HG02678 (cell line): ENCODE results near the gene PPIL4.
A peak's percentile ranks its signal among the peaks of the same experiment; 100 is the strongest.

Source experiments
- ATAC-seq: cut with Tn5 transposase; IDR thresholded peaks from one replicate; pipeline ENCODE4 v1.9.1; 2021; ENCODE audit warnings: mild to moderate bottlenecking, moderate library complexity; ENCODE audit not compliant: unreplicated experiment

PPIL4 gene, protein sequence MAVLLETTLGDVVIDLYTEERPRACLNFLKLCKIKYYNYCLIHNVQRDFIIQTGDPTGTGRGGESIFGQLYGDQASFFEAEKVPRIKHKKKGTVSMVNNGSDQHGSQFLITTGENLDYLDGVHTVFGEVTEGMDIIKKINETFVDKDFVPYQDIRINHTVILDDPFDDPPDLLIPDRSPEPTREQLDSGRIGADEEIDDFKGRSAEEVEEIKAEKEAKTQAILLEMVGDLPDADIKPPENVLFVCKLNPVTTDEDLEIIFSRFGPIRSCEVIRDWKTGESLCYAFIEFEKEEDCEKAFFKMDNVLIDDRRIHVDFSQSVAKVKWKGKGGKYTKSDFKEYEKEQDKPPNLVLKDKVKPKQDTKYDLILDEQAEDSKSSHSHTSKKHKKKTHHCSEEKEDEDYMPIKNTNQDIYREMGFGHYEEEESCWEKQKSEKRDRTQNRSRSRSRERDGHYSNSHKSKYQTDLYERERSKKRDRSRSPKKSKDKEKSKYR

DNA sequence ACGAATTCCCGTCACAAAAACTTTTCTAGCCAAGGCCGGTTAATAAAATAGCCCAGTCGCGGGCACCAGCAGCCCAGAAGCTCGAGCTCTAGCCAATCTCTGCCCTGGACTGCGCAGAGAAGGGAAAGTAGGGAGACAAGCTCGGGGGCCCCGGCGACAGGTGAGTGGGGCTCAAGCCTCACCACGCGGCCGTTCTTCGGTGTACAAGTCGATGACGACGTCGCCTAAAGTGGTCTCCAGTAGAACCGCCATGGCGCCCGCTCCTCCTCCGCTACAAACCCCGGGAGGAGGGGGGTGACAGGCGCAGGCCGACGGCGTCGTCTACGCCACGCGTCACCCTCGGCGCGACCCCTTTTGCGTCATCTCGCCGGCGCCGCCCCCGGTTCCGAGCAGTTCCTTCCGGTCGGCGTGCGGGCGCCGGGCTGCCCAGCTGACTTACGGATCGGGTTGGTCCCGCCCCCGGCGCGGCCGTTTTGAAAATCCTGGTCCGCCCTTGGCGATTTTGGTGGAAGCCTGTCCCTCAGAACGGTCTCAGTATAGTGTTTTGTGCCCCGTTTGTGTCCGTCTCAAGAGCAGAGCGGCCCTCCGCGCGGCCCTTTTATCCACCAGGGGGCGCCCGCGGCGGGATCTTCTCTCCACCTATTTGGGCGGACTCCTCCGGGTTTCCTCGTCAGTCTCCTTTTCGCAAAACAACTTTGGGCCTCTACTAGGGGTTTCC lies at the start of gene PPIL4:
Gene PPIL4 (minus strand): TSS at position 290 of the 718 bp plus-strand sequence. CDS start 38 bp downstream, at position 252.
- peak; percentile 93 for ATAC-seq

DNA sequence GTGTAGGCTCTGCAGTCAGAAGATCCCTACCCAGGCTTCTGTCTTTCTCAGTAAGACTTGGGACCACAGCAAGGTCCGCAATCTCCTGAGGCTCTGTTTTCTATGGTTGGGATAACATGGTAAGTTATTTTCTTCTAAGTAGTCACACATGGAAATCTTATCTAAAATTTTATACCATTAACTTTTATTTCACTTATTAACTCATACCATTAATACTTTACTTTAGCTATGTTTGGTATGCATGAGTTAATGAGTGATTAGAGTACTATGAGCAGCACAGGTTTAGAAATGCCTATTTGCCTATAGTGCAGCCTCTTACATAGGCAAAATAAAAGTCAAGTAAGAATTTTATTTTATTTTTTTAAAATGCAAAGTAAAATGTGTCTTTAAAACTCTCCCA lies 47.6 kb upstream of the PPIL4 start:
- no peak for ATAC-seq

DNA sequence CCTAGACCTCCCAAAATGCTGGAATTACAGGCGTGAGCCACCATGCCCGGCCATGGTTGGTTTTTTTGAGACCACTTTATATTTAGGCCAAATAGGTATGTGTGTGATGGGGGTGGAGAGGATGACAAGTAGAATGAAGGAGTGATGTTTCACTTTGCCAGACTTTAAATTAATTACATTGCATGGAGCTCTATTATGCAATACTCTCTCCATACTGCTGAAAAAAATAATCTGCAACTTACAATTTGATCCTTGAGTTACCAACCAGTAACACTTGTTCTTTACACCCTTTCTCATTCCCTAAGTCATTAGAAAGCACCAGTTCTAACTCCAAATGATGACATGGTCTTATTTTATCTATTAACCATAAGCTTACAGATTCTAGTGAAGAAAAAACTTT lies 47.1 kb upstream of the PPIL4 start:
- no peak for ATAC-seq

DNA sequence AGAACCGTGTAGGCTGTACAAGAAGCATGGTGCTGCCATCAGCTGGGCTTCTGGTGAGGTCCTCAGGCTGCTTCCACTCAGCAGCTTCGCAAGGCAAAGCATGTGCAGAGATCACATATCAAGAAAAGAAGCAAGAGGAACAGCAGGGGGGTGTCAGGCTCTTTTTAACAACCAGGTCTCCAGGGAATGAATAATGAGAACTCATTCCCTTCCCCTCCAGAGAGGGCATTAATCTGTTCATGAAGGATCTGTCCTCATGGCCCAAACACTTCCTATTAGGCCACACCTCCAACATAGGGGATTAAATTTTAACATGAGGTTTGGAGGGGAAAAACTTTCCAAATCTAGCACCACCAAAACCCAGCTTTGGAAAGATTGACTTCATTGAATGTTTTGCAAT lies 40.3 kb upstream of the PPIL4 start:
- no peak for ATAC-seq

DNA sequence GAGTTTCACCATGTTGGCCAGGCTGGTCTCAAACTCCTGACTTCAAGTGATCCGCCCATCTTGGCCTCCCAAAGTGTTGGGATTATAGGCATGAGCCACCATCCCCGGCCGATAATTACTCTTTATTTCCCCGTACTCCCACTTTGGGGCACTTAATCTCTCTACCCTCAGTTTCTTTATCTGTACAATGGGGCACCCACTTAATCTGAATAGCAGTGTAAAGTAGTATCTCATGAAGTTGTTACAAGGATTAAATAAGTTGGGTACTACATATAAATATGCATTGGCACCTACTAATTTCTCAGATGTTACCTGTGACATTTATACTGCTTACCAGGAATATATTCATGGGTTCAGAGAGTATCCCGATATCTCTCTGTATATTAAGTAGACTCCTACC lies 35.5 kb upstream of the PPIL4 start:
- ATAC-seq: no peak

DNA sequence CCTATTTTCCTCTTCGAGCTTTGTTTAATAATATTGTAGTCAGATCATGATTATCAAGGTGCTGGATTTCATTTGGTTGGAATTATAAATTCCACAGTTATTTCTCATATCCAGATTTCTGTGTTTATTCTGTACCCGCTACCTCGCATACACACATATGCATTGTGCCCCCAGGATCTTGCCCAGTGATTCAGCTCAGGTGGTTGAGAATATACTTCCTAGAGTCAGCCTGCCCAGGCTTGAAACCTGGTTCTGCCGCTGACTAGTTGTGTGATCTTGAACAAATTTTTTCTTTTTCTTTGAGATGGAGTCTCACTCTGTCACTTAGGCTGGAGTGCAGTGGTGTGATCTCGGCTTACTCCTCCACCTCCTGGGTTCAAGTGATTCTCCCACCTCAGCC lies 35.0 kb upstream of the PPIL4 start:
- ATAC-seq: no peak

DNA sequence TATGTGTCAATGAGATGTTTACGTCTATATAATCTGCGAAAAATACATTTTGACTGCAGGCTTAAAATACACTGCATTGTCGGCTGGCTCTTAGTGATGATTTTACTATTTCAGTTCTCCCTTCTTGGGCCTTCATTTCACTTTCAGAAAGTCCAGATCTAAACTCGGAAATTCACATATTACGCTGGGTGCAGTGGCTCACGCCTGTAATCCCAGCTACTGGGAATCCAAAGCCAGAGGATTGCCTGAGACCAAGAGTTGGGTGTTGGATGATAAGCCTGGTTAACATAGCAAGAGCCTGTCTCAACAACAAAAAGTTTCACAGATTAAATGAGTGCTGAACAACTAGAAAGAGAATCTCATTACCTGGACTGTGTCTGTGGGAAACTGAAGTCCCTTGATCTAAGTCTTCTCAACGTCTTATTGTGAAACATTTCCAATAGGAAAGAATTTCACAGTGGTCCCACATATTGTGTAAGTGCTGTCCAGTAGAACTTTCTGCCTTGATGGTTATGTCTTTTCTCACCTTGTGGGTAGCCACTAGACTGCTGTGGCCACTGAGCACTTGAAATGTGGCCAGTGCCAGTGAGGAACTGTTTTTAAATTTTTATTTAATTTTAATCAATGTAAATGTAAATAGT lies 22.2 kb upstream of the PPIL4 start:
- no peak for ATAC-seq

DNA sequence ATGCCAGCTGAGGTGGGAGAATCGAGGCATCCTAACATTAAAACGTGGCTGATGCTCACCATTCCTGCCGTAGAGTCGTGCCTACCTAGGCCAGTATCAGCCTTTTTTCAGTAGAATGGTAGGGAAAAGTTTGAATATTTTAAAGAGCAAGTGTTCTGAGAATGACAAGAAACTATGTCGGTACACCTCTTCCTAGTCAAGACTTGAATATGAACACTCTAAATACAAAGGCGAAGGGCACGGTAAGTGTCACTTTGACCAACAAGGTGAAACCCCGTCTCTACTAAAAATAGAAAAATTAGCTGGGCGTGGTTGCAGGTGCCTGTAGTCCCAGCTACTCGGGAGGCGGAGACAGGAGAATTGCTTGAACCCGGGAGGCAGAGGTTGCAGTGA lies 21.3 kb upstream of the PPIL4 start:
- no peak for ATAC-seq

DNA sequence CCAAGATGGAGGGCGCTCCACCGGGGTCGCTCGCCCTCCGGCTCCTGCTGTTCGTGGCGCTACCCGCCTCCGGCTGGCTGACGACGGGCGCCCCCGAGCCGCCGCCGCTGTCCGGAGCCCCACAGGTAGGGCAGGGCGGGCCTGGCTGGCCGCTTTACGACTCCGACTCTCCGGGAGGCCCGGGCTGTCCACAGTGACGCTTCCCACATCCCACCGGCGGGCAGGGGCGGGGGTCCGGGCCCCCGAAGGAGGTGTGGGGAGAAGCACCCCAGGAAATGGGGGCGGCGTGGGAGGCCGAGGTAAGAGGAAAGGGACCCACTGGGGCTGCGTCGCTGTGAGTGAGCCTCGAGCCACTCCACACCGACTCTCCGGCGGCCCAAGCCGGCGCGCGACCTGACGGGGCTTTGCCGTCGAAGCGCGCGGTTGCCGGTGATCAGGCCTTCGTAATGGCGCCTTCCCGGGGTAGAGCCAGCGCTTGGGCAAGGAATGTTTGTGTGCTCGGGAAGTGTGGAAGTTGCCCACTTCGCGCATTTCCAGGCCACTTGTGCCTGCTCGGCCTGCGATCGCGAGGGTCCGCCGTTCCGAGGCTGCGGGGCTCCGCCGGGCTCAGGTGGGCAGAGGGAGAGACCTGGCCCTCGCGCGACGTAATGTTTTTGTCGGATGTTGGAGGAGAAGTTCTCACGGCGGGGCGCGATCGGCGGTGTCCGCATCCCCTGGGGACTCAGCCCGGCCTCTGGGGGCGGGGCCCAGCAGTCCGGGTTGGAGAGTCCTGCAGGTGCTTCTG lies 20.8 kb upstream of the PPIL4 start:
- ATAC-seq: peak; percentile 13

DNA sequence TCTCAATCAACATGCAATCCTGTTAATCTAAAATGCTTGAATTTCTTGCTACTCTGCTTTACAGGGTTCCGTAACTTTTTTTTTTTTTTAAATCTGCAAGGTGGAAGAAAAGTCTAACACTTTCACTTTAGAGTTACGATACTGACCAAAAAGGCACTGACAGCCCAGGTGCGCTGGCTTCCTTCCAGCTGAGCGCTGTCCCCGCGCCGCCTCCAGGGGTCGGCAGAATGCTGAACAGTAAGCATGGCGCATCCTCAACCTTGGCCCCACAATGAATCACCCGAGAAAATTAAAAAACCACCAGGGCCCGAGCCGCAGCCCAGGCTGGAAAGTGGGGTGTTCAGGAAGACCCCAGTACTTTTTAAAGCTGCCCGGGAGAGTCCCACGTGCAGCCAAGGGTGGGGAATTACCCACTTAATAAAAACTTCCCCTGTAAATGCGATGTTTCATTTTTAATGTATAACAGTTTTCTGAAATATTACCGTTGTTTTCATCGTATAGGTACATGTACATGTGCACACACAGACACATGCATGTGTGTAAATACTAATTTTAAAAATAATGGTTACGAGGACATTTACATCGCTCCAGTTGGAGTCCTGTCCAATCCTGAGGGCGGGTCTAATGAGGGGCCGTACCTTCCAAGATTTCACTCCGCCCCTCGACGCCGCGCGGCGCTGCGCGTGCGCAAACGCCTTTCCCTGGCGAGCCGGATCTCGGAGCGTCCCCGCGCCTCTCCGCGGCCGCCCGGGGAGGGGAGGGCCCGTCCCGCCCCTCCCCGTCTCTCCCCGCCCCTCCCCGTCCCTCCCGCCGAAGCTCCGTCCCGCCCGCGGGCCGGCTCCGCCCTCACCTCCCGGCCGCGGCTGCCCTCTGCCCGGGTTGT lies 19.9 kb upstream of the PPIL4 start, which contains the start of gene GINM1:
Gene GINM1 (plus strand): TSS at position 849 of the 883 bp plus-strand sequence. CDS start 40 bp downstream, outside the sequence.
- peak; percentile 83 for ATAC-seq

DNA sequence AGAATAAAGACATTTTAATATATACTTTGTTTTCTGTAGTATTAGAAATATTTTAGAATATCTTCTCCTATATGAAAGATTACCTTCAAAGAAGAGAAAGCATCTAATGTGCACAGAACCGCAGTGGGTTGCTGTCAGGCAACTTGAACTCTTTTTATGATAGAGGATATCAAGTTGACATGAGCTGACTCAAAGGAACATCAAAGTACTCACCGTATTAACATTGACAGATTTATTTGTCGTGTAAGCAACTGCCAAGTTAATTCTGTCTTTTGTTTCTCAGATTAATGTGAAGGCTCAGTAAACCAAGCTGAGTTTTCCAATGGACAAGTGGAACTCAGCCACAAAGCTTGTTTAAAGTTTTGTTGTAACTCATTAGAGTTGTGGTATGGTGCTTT lies 18.1 kb upstream of the PPIL4 start:
- no peak for ATAC-seq

DNA sequence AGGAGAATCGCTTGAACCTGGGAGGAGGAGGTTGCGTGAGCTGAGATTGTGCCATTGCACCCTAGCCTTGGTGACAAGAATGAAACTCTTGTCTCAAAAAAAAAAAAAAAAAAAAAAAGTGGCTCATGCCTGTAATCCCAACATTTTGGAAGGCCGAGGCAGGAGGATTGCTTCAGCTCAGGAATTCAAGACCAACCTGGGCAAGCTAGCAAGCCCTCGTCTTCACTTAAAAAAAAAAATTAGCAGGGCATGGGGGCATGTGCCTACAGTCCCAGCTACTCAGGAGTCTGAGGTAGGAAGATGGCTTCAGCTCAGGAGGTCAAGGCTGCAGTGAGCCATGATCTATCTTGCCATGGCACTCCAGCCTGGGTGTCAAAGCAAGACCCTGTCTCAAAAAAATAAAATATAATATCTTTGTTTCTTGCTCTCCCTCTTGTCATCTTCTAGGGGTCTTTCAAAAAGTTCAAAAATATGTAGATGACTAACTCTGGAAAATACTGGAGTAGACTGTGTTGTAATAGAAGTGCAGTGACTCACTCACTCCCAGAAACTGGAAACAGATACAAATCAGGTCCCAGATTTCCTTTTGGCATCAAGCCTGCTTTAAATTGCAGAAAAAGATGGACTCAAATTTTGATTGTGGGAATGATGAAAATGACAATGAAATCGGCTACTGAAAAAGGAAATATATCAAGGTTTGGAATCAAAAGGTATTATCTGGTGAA lies 17.5 kb upstream of the PPIL4 start:
- no peak for ATAC-seq

DNA sequence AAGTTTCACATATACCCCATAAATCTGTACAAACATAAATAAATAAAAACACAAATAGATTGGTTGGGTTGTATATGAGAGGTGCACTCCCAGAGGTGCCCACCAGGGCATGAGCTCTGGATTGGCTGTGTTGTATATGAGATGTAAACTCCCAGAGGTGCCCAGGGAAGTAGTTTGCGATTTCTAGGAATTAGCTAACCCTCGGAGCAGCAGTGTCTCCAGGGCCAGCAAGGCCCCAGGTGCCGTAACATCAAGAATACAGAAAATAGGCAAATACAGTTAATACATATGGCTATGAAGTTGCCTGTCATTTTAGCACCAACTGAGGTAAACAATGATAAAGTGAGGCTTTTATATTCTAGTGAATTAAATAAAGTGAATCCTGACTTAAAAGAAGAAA lies 14.9 kb upstream of the PPIL4 start:
- no peak for ATAC-seq

DNA sequence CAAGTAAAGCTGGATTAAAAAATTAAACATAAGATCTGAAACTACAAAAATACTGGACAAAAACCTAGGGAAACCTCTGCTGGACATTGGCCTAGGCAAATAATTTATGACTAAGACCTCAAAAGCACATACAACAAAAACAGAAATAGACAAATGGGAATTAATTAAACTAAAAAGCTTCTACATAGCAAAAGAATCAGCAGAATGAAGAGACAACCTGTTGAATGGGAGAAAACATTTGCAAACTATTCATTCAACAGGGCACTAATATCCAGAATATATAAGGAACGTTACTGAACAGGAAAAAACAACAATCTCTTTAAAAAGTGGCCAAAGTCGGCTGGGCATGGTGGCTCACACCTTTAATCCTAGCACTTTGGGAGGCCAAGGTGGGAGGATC lies 13.5 kb upstream of the PPIL4 start:
- ATAC-seq: no peak

DNA sequence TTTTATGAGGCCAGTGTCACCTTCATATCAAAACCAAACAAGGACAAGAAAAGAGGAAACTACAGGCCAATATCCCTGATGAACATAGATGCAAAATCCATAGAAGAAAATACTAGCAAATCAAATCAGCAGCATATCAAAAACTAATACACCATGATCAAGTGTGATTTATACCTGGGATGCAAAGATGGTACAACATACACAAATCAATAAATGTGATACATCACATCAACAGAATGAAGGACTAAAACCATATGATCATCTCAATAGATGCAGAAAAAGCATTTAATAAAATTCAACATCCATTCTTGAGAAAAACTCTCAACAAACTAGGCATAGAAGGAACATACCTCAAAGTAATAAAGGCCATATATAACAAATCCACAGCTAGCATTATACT lies 12.2 kb upstream of the PPIL4 start:
- no peak for ATAC-seq

DNA sequence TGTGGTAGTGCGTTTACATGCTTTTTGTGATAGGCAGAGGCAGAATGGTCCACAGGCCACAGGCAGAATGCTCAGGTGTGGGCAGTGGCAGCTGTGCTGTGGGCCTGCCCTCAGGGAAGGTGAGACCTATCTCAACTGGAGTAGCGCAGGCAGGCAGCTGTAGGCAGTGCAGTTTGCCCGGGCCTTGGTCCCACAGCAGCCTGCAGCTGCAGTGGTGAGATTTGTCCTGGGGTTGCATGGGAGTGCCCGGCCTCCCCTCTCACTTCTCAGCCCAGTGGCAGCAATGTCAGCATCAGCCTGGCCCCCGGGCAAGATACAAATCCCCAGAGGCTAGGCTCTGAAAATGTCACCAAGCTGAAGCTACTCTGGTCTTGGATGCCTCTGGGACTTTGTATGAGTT lies 6.1 kb upstream of the PPIL4 start:
- ATAC-seq: no peak

DNA sequence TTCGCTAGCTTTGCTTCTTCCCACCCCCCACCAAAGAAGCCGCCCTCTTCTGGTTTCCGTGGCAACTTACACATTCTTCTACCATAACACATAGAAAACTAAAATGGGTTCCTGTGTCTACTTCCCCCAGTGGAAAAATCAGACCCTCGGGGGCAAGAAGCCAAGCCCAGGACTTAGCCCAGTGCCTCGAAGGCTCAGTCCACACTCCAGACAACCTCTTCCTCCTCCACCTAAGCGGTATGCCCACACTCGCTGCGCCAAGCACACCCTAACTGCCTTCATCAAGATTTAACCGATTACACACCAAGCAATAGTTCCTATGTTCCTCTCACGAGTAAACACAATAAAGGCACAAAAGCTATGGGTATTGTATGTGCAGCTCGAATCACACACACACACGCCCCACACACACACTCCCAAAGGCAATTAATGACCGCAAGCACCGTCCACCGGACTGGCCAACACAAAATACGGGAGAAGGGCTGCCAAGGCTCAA lies 537 bp downstream of the PPIL4 start:
- no peak for ATAC-seq

DNA sequence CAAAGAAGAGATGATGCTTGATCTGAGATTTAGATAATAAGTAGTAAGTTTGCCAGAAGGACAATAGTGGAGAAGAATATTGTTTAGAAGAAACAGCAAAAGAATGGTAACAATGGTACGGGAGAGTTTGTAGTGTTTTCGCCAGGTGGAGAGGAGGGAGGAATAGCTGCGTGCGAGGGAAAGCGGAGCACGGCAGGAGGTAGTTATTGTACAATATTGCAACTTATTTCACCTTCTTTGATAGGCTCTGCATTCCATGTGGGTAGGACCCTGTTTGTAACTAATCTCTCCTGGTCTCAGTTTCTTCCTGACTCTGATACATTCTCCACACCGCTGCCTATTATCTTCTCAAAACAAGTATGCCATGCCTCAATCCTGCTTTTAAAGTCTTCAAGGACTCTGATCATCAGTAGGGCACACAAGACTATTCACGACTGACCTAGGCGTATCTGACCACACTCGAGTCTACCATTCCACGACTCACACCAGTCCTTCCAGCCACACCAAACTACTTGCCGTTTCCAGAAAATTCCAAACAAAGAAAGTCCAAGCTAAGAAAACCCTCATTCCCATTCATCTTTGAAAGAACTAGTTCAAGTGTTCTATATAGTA lies 1.1 kb downstream of the PPIL4 start:
- no peak for ATAC-seq

DNA sequence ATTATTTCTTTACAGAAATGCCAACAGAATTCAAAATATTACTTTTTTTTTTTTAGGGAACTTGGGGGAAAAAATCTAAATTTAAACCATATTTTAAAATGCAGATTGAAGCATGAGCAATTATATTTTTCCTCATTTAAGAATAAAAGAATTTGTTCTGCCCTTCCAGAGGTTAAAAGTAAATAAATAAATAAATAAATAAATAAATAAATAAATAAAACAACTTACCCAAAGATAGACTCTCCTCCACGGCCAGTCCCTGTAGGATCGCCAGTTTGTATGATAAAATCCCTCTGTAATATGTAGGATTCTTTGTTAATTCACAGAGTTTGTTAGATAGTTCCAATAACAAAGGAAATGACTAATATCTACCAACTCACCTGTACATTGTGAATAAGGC lies 4.7 kb downstream of the PPIL4 start:
- no peak for ATAC-seq
